HG03103 (cell line): Measurements from ENCODE around the gene EPC2.
"Not testable (repeated sequence)": the region's sequence is repeated elsewhere in the genome, so short reads cannot be mapped to it uniquely, and the experiment has no call there.

Experiments used
- ATAC-seq: cut with Tn5 transposase; IDR thresholded peaks from one replicate; pipeline ENCODE4 v1.9.1; 2021; ENCODE audit warnings: low read depth; ENCODE audit not compliant: unreplicated experiment

Gene EPC2

GRCh38 chr2:148640767-148641166, 3.8 kb upstream of the EPC2 start:
- ATAC-seq = no peak

- ATAC-seq = no peak
Observed at GRCh38 chr2:148642112-148642744, 2.3 kb upstream of the EPC2 start.

- no peak for ATAC-seq
Observed at GRCh38 chr2:148642891-148643416, 1.6 kb upstream of the EPC2 start.

- no peak for ATAC-seq
Observed at GRCh38 chr2:148643421-148643820, 1.1 kb upstream of the EPC2 start.

GRCh38 chr2:148644883-148645538, 460 bp downstream of the EPC2 start:
- ATAC-seq = peak; percentile 40

GRCh38 chr2:148645539-148646230, 1.1 kb downstream of the EPC2 start:
- ATAC-seq = peak; percentile 42

- no peak for ATAC-seq
Observed at GRCh38 chr2:148646231-148646559, 1.6 kb downstream of the EPC2 start.

- ATAC-seq = not testable (repeated sequence)
Observed at GRCh38 chr2:148647711-148648110, 3.2 kb downstream of the EPC2 start.

- ATAC-seq = no peak
Observed at GRCh38 chr2:148649936-148650335, 5.4 kb downstream of the EPC2 start.

- ATAC-seq = no peak
Observed at GRCh38 chr2:148650881-148651280, 6.3 kb downstream of the EPC2 start.

- no peak for ATAC-seq
Observed at GRCh38 chr2:148651972-148652371, 7.4 kb downstream of the EPC2 start.

GRCh38 chr2:148653437-148653836, 8.9 kb downstream of the EPC2 start:
- peak; percentile 72 for ATAC-seq

- ATAC-seq = no peak
Observed at GRCh38 chr2:148654435-148654834, 9.9 kb downstream of the EPC2 start.

GRCh38 chr2:148656516-148656915, 12.0 kb downstream of the EPC2 start:
- no peak for ATAC-seq

- peak; percentile 82 for ATAC-seq
Observed at GRCh38 chr2:148658807-148659722, 14.5 kb downstream of the EPC2 start.

- ATAC-seq = no peak
Observed at GRCh38 chr2:148660999-148661398, 16.4 kb downstream of the EPC2 start.

- ATAC-seq = not testable (repeated sequence)
Observed at GRCh38 chr2:148662332-148662731, 17.8 kb downstream of the EPC2 start.

GRCh38 chr2:148664229-148664628, 19.7 kb downstream of the EPC2 start:
- ATAC-seq = no peak

- no peak for ATAC-seq
Observed at GRCh38 chr2:148666555-148666954, 22.0 kb downstream of the EPC2 start.

GRCh38 chr2:148667113-148667836, 22.7 kb downstream of the EPC2 start:
- ATAC-seq = no peak
